DOHH2 (cell line): Measurements from ENCODE around the gene VNN1.
"Not testable (repeated sequence)": the region's sequence is repeated elsewhere in the genome, so short reads cannot be mapped to it uniquely, and the experiment has no call there.

Experiments used
- H3F3A ChIP-seq: fragments of 200-600 bp; sonication (generic), shearing (Covaris generic); 2 replicates; pipeline ENCODE4 v1.6.0; 2016; ENCODE audit warnings: antibody characterized with exemption, mild to moderate bottlenecking; ENCODE audit not compliant: control insufficient read depth, insufficient read depth
- H3K27ac ChIP-seq: fragments of 200-600 bp; sonication (generic); 2 replicates; pipeline ENCODE4 v1.5.1; 2014; ENCODE audit warnings: low read depth, mild to moderate bottlenecking, low read length, moderate library complexity
- H3K27me3 ChIP-seq: fragments of 200-600 bp; sonication (generic); 2 replicates; pipeline ENCODE4 v1.6.1; 2014; ENCODE audit warnings: mild to moderate bottlenecking, low read length, mixed read lengths; ENCODE audit not compliant: control insufficient read depth
- H3K36me3 ChIP-seq: fragments of 200-600 bp; sonication (generic); 2 replicates; pipeline ENCODE4 v1.6.1; 2014; ENCODE audit warnings: mild to moderate bottlenecking, low read length, moderate library complexity, mixed read lengths; ENCODE audit not compliant: control insufficient read depth
- H3K4me1 ChIP-seq: fragments of 200-600 bp; sonication (generic); 2 replicates; pipeline ENCODE4 v1.6.1; 2014; ENCODE audit warnings: mild to moderate bottlenecking, low read length, mixed read lengths; ENCODE audit not compliant: control insufficient read depth
- H3K4me2 ChIP-seq: fragments of 200-600 bp; sonication (generic); 2 replicates; pipeline ENCODE4 v1.6.0; 2014; ENCODE audit warnings: mild to moderate bottlenecking, low read length, moderate library complexity
- H3K4me3 ChIP-seq: fragments of 200-600 bp; sonication (generic); 2 replicates; pipeline ENCODE4 v1.5.1; 2014; ENCODE audit warnings: mild to moderate bottlenecking, low read length, mixed read lengths
- H3K79me2 ChIP-seq: fragments of 200-600 bp; sonication (generic); 2 replicates; pipeline ENCODE4 v1.6.1; 2014; ENCODE audit warnings: mild to moderate bottlenecking, low read length, mixed read lengths; ENCODE audit not compliant: control insufficient read depth
- H3K9me2 ChIP-seq: fragments of 200-600 bp; sonication (generic); replicated peaks from 2 replicates; pipeline ENCODE4 v1.6.1; 2014; ENCODE audit warnings: mild to moderate bottlenecking, low read length, mixed read lengths; ENCODE audit not compliant: control insufficient read depth
- H3K9me3 ChIP-seq: fragments of 200-600 bp; sonication (generic); 2 replicates; pipeline ENCODE4 v1.6.1; 2014; ENCODE audit warnings: antibody characterized with exemption, low read length, mixed read lengths; ENCODE audit not compliant: control insufficient read depth, insufficient read depth
- H4K20me1 ChIP-seq: fragments of 200-600 bp; sonication (generic); 2 replicates; pipeline ENCODE4 v1.6.0; 2014; ENCODE audit warnings: low read depth, mild to moderate bottlenecking, antibody characterized with exemption, low read length, moderate library complexity; ENCODE audit not compliant: control insufficient read depth, insufficient read depth
- EZH2phosphoT487 ChIP-seq: fragments of 200-600 bp; sonication (generic); IDR thresholded peaks from 2 replicates; pipeline ENCODE4 v1.6.1; 2017; ENCODE audit warnings: borderline replicate concordance, mild to moderate bottlenecking, antibody characterized with exemption, low read length, moderate library complexity, mixed read lengths
- TF ChIP-seq, protein P1 (sequence below): fragments of 200-600 bp; sonication (generic); IDR thresholded peaks from one replicate; pipeline ENCODE4 v1.5.1; 2014; ENCODE audit warnings: antibody characterized with exemption, mild to moderate bottlenecking, low read depth, low read length; ENCODE audit not compliant: poor library complexity, severe bottlenecking

VNN1 gene

DNA sequence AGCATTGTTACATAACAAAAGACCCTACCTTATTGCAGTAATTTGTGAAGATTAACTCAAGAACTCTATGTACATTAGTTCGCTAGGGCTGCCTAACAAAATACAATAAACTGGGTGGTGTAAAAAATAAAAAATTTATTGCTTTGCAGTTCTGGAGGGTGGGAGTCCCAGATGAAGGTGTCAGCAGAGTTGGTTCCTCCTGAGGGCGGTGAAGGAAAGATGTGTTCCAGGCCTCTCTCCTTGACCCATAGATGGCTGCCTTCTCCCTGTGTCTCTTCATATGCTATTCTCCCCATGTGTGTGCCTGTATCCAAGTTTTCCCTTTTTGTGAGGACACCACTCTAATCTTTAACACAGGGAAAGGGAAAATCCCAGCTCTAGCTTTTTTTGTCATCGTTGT is 305 bp upstream of the VNN1 start:
- Histone ChIP-seq H4K20me1 (no peaks in the 10 kb centered on the region), H3K79me2 (no peaks in the 10 kb centered on the region), H3K36me3 (no peaks in the 10 kb centered on the region), H3K4me1 (peaks cover 18% of the 10 kb centered on the region), H3K27ac (no peak overlapping the region), H3K9me3 (no peaks in the 10 kb centered on the region), H3K27me3 (no peaks in the 10 kb centered on the region), H3F3A (no peaks in the 10 kb centered on the region), H3K4me2 (peak overlapping the region; percentile 82), H3K9me2 (no peaks in the 10 kb centered on the region), H3K4me3 (peak overlapping the region; percentile 62; the same call in 1 of the 2 replicates)
- TF ChIP-seq, protein P1, sequence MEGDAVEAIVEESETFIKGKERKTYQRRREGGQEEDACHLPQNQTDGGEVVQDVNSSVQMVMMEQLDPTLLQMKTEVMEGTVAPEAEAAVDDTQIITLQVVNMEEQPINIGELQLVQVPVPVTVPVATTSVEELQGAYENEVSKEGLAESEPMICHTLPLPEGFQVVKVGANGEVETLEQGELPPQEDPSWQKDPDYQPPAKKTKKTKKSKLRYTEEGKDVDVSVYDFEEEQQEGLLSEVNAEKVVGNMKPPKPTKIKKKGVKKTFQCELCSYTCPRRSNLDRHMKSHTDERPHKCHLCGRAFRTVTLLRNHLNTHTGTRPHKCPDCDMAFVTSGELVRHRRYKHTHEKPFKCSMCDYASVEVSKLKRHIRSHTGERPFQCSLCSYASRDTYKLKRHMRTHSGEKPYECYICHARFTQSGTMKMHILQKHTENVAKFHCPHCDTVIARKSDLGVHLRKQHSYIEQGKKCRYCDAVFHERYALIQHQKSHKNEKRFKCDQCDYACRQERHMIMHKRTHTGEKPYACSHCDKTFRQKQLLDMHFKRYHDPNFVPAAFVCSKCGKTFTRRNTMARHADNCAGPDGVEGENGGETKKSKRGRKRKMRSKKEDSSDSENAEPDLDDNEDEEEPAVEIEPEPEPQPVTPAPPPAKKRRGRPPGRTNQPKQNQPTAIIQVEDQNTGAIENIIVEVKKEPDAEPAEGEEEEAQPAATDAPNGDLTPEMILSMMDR = no peak
- TF ChIP-seq EZH2phosphoT487 = no peak

GRCh38 chr6:132712366-132712765 is 1.5 kb downstream of the VNN1 start:
- H3K79me2 ChIP-seq = no peaks in the 10 kb centered on the region
- H3K9me2 ChIP-seq = no peaks in the 10 kb centered on the region
- H3K36me3 ChIP-seq = no peaks in the 10 kb centered on the region
- no peak overlapping the region for H3K27ac ChIP-seq
- H4K20me1 ChIP-seq = no peaks in the 10 kb centered on the region
- H3F3A ChIP-seq = no peaks in the 10 kb centered on the region
- TF ChIP-seq, protein P1 = no peak
- TF ChIP-seq EZH2phosphoT487 = no peak
- H3K9me3 ChIP-seq = no peaks in the 10 kb centered on the region
- H3K4me2 ChIP-seq = no peak overlapping the region
- H3K4me3 ChIP-seq = no peak overlapping the region
- H3K4me1 ChIP-seq = peaks cover 21% of the 10 kb centered on the region
- H3K27me3 ChIP-seq = no peaks in the 10 kb centered on the region

GRCh38 chr6:132708771-132709170 is 5.1 kb downstream of the VNN1 start:
- Histone ChIP-seq H3K9me2 (no peaks in the 10 kb centered on the region), H3K4me3 (no peak overlapping the region), H3K27ac (no peak overlapping the region), H3K4me1 (peaks cover 24% of the 10 kb centered on the region), H3K36me3 (no peaks in the 10 kb centered on the region), H3K79me2 (no peaks in the 10 kb centered on the region), H4K20me1 (no peaks in the 10 kb centered on the region), H3K9me3 (no peaks in the 10 kb centered on the region), H3K4me2 (no peak overlapping the region), H3K27me3 (no peaks in the 10 kb centered on the region), H3F3A (no peaks in the 10 kb centered on the region)
- TF ChIP-seq, protein P1 = no peak

GRCh38 chr6:132708002-132708401 is 5.9 kb downstream of the VNN1 start:
- H3K9me2 ChIP-seq = no peaks in the 10 kb centered on the region
- H4K20me1 ChIP-seq = no peaks in the 10 kb centered on the region
- H3K4me2 ChIP-seq = no peak overlapping the region
- no peaks in the 10 kb centered on the region for H3K36me3 ChIP-seq
- H3K4me1 ChIP-seq = peaks cover 16% of the 10 kb centered on the region
- H3K9me3 ChIP-seq = no peaks in the 10 kb centered on the region
- no peak overlapping the region for H3K4me3 ChIP-seq
- no peak overlapping the region for H3K27ac ChIP-seq
- TF ChIP-seq EZH2phosphoT487 = no peak
- TF ChIP-seq, protein P1 = no peak
- H3K27me3 ChIP-seq = no peaks in the 10 kb centered on the region
- H3F3A ChIP-seq = no peaks in the 10 kb centered on the region
- H3K79me2 ChIP-seq = no peaks in the 10 kb centered on the region

DNA sequence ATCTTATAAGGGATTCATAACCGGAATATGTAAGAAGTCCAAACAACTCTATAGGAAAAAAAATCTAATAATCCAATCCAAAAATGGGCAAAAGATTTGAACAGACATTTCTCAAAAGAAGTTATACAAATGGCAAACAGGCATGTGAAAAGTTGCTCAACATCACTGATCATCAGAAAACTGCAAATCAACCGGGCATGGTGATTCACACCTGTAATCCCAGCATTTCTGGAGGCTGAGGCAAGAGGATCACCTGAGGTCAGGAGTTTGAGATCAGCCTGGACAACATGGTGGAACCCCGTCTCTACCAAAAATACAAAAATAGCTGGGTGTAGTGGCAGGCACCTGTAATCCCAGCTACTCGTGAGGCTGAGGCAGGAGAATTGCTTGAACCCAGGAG is 7.1 kb downstream of the VNN1 start:
- H4K20me1 ChIP-seq, H3K9me2 ChIP-seq, H3K27ac ChIP-seq, H3K36me3 ChIP-seq, H3K27me3 ChIP-seq, H3F3A ChIP-seq, H3K79me2 ChIP-seq, H3K9me3 ChIP-seq: not testable (repeated sequence)
- peaks cover 13% of the 10 kb centered on the region for H3K4me1 ChIP-seq
- peak overlapping the region; percentile 45 for H3K4me2 ChIP-seq
- H3K4me3 ChIP-seq = peak overlapping the region; percentile 13; the same call in 1 of the 2 replicates
